ENCODE measurements around the gene R3HDM2.

R3HDM2 gene

GRCh38 chr12:57430931-57431566 is at the start of gene R3HDM2:
R3HDM2 (minus strand) TSS chr12:57431043; CDS start chr12:57310428, 120,615 bp downstream.
- peak; percentile 94 for DNase-seq

GRCh38 chr12:57479376-57480115 is 48.7 kb upstream of the R3HDM2 start, which contains the start of gene ARHGAP9:
ARHGAP9 (minus strand) TSS chr12:57479866; CDS start chr12:57479406, 460 bp downstream.
- no peak for DNase-seq

GRCh38 chr12:57479043-57479375 is 48.2 kb upstream of the R3HDM2 start:
- no peak for DNase-seq

- DNase-seq = no peak
These were observed 47.2 kb upstream of the R3HDM2 start for GRCh38 chr12:57477710-57478681.

GRCh38 chr12:57476993-57477709 is 46.3 kb upstream of the R3HDM2 start:
- no peak for DNase-seq

- no peak for DNase-seq
These were observed 45.5 kb upstream of the R3HDM2 start for GRCh38 chr12:57476162-57476992.

GRCh38 chr12:57475271-57476161 is 44.7 kb upstream of the R3HDM2 start:
- DNase-seq = no peak

- DNase-seq = no peak
These were observed 44.0 kb upstream of the R3HDM2 start for GRCh38 chr12:57474862-57475261.

GRCh38 chr12:57474430-57474829 is 43.6 kb upstream of the R3HDM2 start:
- no peak for DNase-seq

GRCh38 chr12:57473886-57474285 is 43.0 kb upstream of the R3HDM2 start:
- DNase-seq = no peak

GRCh38 chr12:57473392-57473791 is 42.5 kb upstream of the R3HDM2 start:
- DNase-seq = no peak

- DNase-seq = no peak
These were observed 41.5 kb upstream of the R3HDM2 start for GRCh38 chr12:57472391-57472790.

- DNase-seq = no peak
These were observed 40.8 kb upstream of the R3HDM2 start for GRCh38 chr12:57471661-57472060.

GRCh38 chr12:57470970-57471656 is 40.3 kb upstream of the R3HDM2 start:
- DNase-seq = no peak

GRCh38 chr12:57470286-57470969 is 39.6 kb upstream of the R3HDM2 start:
- no peak for DNase-seq

- DNase-seq = no peak
These were observed 38.7 kb upstream of the R3HDM2 start for GRCh38 chr12:57469296-57470164.

- no peak for DNase-seq
These were observed 37.1 kb upstream of the R3HDM2 start for GRCh38 chr12:57467915-57468314.

GRCh38 chr12:57467212-57467874 is 36.5 kb upstream of the R3HDM2 start:
- DNase-seq = no peak
